HepG2 (cell line): ENCODE results near the gene TRPV2. TPM values are rescaled to one million over a fixed set of nuclear protein-coding genes. Genes with fewer than 3 reads are reported as not detected.
A peak's percentile ranks its signal among the peaks of the same experiment; 100 is the strongest.

Source experiments
- AGO2 ChIP-seq: fragments of 200-400 bp; formaldehyde crosslinking; optimal IDR thresholded peaks from 2 replicates; pipeline ENCODE3; 2017; ENCODE audit warnings: mild to moderate bottlenecking, low read depth, low read length, moderate library complexity
- DMAP1 ChIP-seq: IDR thresholded peaks from 2 replicates; pipeline ENCODE4 v1.6.1; 2016
- DNMT3B ChIP-seq: conservative IDR thresholded peaks from 2 replicates; pipeline ENCODE4 v1.6.1; 2016; ENCODE audit warnings: missing biosample characterization, control low read depth
- EED ChIP-seq: sonication (generic); formaldehyde crosslinking; IDR thresholded peaks from 2 replicates; pipeline ENCODE4 v1.5.0; 2020; ENCODE audit warnings: mild to moderate bottlenecking, missing genetic modification reagents
- SMAD9 ChIP-seq: sonication (generic); formaldehyde crosslinking; IDR thresholded peaks from 2 replicates; pipeline ENCODE4 v1.5.1; 2020; ENCODE audit warnings: mild to moderate bottlenecking, missing genetic modification reagents
- TOPORS ChIP-seq: sonication (generic); formaldehyde crosslinking; IDR thresholded peaks from 2 replicates; pipeline ENCODE4 v1.8.0; 2023; ENCODE audit warnings: mild to moderate bottlenecking, missing genetic modification reagents
- ZNF121 ChIP-seq: sonication (generic); formaldehyde crosslinking; IDR thresholded peaks from 2 replicates; pipeline ENCODE4 v1.5.0; 2020; ENCODE audit warnings: mild to moderate bottlenecking, missing genetic modification reagents
- ZNF232 ChIP-seq: sonication (generic); formaldehyde crosslinking; IDR thresholded peaks from 2 replicates; pipeline ENCODE4 v1.4.0; 2020; ENCODE audit warnings: missing genetic modification reagents, borderline replicate concordance
- ZNF326 ChIP-seq: sonication (generic); formaldehyde crosslinking; IDR thresholded peaks from 2 replicates; pipeline ENCODE4 v1.4.0; 2020; ENCODE audit warnings: missing genetic modification reagents, borderline replicate concordance
- polyA plus RNA-seq, 8 experiments: library from polyadenylated mRNA; depleted of rRNA in 3 of 8; stranded (reverse) in 7 of 8; unstranded in 1 of 8; fragments of >200 nt; fragmentation: Illumina TruSeq in 4 of 8; extraction: Trizol in 4 of 8; gene quantifications; 2 replicates each; pipeline versions ENCODE4 v1.2.1 to v1.2.3, GENCODE V29; 2011 to 2016; ENCODE audit warnings: low read depth in 4 of 8, missing spikeins in 1 of 8, mixed read lengths in 1 of 8; ENCODE audit not compliant: insufficient read depth in 1 of 8
- total RNA-seq, 5 experiments: library from RNA; depleted of rRNA; stranded (reverse); fragments of >200 nt; fragmentation: Illumina TruSeq; extraction: Trizol; gene quantifications; 2 replicates each; pipeline ENCODE4 v1.2.3, GENCODE V29; 2016; ENCODE audit warnings: low read depth in 1 of 5
- TF ChIP-seq, protein P1 (sequence below): sonication (generic); formaldehyde crosslinking; IDR thresholded peaks from 2 replicates; pipeline ENCODE4 v1.4.0; 2020; ENCODE audit warnings: mild to moderate bottlenecking, missing genetic modification reagents
- TF ChIP-seq, protein P2 (sequence below): sonication (generic); formaldehyde crosslinking; IDR thresholded peaks from 2 replicates; pipeline ENCODE4 v1.9.0; 2021; ENCODE audit warnings: missing genetic modification reagents, mild to moderate bottlenecking, borderline replicate concordance
- TF ChIP-seq, protein P3 (sequence below): sonication (generic); IDR thresholded peaks from 2 replicates; pipeline ENCODE4 v1.6.1; 2016; ENCODE audit warnings: low read depth, borderline replicate concordance
- TF ChIP-seq, protein P4 (sequence below): sonication (generic); formaldehyde crosslinking; IDR thresholded peaks from 2 replicates; pipeline ENCODE4 v1.4.0; 2020; ENCODE audit warnings: missing genetic modification reagents
- TF ChIP-seq, protein P5 (sequence below): IDR thresholded peaks from 2 replicates; pipeline ENCODE4 v1.6.1; 2016; ENCODE audit warnings: missing genetic modification reagents, missing compliant biosample characterization
- TF ChIP-seq, protein P6 (sequence below): sonication (generic); formaldehyde crosslinking; IDR thresholded peaks from 2 replicates; pipeline ENCODE4 v1.5.0; 2020; ENCODE audit warnings: missing genetic modification reagents
- TF ChIP-seq, protein P7 (sequence below): sonication (generic); formaldehyde crosslinking; IDR thresholded peaks from 2 replicates; pipeline ENCODE4 v1.8.0; 2022; ENCODE audit warnings: missing genetic modification reagents, low read depth, mild to moderate bottlenecking, borderline replicate concordance

TRPV2 gene
- total and polyA plus RNA-seq, 2 of the 13 experiments (the other 11 are each of a cell fraction or from before 2014, with no cell fraction given), result 13.6 to 21.3 TPM

DNA sequence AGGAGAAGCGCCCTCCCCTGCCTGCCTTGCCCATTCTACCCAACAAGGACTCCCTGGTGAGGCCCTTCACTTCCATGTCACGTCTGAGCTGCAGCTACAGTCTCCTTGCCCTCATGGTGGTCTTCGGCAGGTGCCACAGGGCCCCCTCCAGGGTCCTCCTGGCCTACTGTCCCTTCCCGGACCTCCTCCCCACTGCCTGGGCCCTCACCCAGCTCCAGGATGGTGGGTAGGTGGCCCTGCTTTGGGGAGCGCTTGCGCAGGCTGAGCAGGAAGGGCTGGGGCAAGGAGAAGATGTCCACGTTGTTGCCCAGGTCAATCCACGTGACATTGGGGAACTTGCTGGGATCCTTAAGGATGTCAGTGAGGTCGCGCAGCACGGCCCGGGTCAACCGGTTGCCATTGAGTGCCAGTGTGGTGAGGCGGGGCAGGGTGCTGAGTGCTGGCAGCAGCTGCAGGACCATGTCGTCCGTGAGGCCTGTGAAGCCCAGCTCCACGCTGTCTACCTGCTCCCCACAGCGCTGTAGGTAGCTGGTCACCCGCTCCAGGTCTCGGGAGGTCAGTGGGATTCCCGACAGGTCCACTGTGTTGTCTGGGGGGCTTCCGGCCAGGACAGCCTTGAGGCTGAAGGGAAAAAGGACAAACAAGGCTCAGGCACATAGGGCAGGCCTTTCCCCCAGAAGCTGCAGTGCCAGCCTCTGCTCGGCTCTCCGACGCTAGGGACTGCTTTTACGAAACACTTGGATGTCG is 28.3 kb downstream of the TRPV2 start (continued):
- TF ChIP-seq, protein P1, sequence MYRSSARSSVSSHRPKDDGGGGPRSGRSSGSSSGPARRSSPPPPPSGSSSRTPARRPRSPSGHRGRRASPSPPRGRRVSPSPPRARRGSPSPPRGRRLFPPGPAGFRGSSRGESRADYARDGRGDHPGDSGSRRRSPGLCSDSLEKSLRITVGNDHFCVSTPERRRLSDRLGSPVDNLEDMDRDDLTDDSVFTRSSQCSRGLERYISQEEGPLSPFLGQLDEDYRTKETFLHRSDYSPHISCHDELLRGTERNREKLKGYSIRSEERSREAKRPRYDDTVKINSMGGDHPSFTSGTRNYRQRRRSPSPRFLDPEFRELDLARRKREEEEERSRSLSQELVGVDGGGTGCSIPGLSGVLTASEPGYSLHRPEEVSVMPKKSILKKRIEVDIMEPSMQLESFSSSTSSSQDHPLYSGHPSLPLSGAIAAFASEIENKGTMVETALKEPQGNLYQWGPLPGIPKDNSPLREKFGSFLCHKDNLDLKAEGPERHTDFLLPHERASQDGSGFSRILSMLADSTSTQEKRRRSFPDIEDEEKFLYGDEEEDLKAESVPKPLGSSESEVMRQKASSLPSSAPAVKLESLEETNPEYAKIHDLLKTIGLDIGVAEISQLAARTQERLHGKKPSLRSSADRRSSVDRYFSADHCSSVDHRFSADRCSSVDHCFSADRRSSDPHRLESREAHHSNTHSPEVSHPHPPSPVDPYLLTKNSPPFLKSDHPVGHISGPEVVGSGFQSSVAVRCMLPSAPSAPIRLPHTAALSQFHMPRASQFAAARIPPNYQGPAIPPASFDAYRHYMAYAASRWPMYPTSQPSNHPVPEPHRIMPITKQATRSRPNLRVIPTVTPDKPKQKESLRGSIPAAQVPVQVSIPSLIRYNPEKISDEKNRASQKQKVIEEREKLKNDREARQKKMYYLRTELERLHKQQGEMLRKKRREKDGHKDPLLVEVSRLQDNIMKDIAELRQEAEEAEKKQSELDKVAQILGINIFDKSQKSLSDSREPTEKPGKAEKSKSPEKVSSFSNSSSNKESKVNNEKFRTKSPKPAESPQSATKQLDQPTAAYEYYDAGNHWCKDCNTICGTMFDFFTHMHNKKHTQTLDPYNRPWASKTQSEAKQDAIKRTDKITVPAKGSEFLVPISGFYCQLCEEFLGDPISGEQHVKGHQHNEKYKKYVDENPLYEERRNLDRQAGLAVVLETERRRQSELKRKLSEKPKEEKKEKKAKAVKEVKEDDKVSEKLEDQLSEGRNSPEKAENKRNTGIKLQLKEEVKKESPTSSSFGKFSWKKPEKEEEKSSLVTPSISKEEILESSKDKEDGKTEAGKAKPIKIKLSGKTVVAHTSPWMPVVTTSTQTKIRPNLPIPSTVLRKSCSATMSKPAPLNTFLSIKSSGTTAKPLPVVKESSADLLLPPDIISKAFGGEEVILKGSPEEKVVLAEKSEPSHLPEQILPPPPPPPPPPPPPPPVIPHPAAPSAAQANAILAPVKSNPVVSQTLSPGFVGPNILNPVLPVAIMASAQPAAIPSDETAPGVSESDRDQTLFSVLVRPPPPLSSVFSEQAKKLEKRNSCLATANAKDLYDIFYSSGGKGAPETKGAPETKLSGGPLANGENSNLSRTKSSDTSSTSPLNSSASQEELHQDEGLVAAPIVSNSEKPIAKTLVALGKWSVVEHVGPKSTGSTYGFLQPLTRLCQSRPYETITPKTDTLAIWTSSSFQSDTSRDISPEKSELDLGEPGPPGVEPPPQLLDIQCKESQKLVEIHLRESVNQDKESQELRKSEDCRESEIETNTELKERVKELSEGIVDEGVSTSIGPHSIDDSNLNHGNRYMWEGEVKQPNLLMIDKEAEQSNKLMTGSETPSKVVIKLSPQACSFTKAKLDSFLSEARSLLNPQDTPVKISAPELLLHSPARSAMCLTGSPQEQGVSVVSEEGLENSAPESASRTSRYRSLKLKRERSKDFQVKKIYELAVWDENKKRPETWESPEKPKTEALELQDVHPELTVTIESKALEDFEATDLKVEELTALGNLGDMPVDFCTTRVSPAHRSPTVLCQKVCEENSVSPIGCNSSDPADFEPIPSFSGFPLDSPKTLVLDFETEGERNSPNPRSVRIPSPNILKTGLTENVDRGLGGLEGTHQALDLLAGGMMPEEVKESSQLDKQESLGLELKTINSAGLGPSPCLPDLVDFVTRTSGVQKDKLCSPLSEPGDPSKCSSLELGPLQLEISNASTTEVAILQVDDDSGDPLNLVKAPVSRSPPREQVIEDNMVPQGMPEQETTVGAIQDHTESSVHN (CRISPR knock-in tag), result no peak
- TF ChIP-seq ZNF121 (CRISPR knock-in tag) (no peak), DMAP1 (CRISPR knock-in tag) (no peak), AGO2 (peak; percentile 100), SMAD9 (CRISPR knock-in tag) (no peak), ZNF326 (CRISPR knock-in tag) (no peak), EED (CRISPR knock-in tag) (no peak), TOPORS (no peak), ZNF232 (CRISPR knock-in tag) (no peak), DNMT3B (no peak)
- TF ChIP-seq, protein P2, sequence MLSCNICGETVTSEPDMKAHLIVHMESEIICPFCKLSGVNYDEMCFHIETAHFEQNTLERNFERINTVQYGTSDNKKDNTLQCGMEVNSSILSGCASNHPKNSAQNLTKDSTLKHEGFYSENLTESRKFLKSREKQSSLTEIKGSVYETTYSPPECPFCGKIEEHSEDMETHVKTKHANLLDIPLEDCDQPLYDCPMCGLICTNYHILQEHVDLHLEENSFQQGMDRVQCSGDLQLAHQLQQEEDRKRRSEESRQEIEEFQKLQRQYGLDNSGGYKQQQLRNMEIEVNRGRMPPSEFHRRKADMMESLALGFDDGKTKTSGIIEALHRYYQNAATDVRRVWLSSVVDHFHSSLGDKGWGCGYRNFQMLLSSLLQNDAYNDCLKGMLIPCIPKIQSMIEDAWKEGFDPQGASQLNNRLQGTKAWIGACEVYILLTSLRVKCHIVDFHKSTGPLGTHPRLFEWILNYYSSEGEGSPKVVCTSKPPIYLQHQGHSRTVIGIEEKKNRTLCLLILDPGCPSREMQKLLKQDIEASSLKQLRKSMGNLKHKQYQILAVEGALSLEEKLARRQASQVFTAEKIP, result no peak
- TF ChIP-seq, protein P3, sequence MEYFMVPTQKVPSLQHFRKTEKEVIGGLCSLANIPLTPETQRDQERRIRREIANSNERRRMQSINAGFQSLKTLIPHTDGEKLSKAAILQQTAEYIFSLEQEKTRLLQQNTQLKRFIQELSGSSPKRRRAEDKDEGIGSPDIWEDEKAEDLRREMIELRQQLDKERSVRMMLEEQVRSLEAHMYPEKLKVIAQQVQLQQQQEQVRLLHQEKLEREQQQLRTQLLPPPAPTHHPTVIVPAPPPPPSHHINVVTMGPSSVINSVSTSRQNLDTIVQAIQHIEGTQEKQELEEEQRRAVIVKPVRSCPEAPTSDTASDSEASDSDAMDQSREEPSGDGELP, result no peak
- TF ChIP-seq, protein P4, sequence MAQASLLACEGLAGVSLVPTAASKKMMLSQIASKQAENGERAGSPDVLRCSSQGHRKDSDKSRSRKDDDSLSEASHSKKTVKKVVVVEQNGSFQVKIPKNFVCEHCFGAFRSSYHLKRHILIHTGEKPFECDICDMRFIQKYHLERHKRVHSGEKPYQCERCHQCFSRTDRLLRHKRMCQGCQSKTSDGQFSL (CRISPR knock-in tag), result 0 out of 2 replicates have a peak, but pooled peaks have one; percentile 27
- TF ChIP-seq, protein P5, sequence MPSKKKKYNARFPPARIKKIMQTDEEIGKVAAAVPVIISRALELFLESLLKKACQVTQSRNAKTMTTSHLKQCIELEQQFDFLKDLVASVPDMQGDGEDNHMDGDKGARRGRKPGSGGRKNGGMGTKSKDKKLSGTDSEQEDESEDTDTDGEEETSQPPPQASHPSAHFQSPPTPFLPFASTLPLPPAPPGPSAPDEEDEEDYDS (CRISPR knock-in tag), result no peak
- TF ChIP-seq, protein P6, sequence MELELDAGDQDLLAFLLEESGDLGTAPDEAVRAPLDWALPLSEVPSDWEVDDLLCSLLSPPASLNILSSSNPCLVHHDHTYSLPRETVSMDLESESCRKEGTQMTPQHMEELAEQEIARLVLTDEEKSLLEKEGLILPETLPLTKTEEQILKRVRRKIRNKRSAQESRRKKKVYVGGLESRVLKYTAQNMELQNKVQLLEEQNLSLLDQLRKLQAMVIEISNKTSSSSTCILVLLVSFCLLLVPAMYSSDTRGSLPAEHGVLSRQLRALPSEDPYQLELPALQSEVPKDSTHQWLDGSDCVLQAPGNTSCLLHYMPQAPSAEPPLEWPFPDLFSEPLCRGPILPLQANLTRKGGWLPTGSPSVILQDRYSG (CRISPR knock-in tag), result no peak
- TF ChIP-seq, protein P7, sequence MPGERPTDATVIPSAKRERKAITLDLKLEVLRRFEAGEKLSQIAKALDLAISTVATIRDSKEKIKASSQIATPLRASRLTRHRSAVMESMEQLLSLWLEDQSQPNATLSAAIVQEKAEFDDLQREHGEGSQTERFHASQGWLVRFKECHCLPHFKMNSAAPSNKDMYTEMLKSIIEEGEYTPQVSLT, result no peak
